Mononuclear cell (primary cell): ENCODE data around the gene NACA2. TPM values are rescaled to one million over a fixed set of nuclear protein-coding genes. Genes with fewer than 3 reads are reported as not detected.

Experiments
- H3K27me3 ChIP-seq: 2 replicates; pipeline ENCODE4 v1.6.0; 2011; ENCODE audit warnings: low read length, control low read depth; ENCODE audit not compliant: insufficient read depth
- H3K4me1 ChIP-seq: 2 replicates; pipeline ENCODE4 v1.5.1; 2011; ENCODE audit warnings: mild to moderate bottlenecking, low read length, control low read depth; ENCODE audit not compliant: insufficient read depth
- H3K4me3 ChIP-seq: 2 replicates; pipeline ENCODE4 v1.5.1; 2011; ENCODE audit warnings: mild to moderate bottlenecking, low read length, moderate library complexity
- H3K9me3 ChIP-seq: 2 replicates; pipeline ENCODE4 v1.5.1; 2011; ENCODE audit warnings: low read depth, mild to moderate bottlenecking, control low read depth, low read length
- total RNA-seq: library from RNA; depleted of rRNA; stranded (reverse); fragments of >200 nt; gene quantifications from one replicate; pipeline ENCODE4 v1.2.3, GENCODE V29; 2012

NACA2 gene
- total RNA-seq, 1 donor = 0.31 TPM

- Histone ChIP-seq H3K4me3 (no peak overlapping the region), H3K4me1 (no peaks in the 10 kb centered on the region)
These were observed 27.9 kb upstream of the NACA2 start for GRCh38 chr17:61618950-61619349.

GRCh38 chr17:61617330-61617729 lies 26.3 kb upstream of the NACA2 start:
- no peaks in the 10 kb centered on the region for H3K4me1 ChIP-seq
- H3K4me3 ChIP-seq = no peak overlapping the region
- H3K9me3 ChIP-seq = peaks cover 13% of the 10 kb centered on the region
- no peaks in the 10 kb centered on the region for H3K27me3 ChIP-seq

More at GRCh38 chr17:61618950-61619349, 27.9 kb upstream of the NACA2 start:
- H3K27me3 ChIP-seq = peaks cover 7% of the 10 kb centered on the region
- peaks cover 13% of the 10 kb centered on the region for H3K9me3 ChIP-seq

- H3K4me1 ChIP-seq = no peaks in the 10 kb centered on the region
- no peak overlapping the region for H3K4me3 ChIP-seq
- H3K9me3 ChIP-seq = peaks cover 13% of the 10 kb centered on the region
- H3K27me3 ChIP-seq = no peaks in the 10 kb centered on the region
These were observed 25.8 kb upstream of the NACA2 start for GRCh38 chr17:61616783-61617182.

- peaks cover 5% of the 10 kb centered on the region for H3K9me3 ChIP-seq
- H3K27me3 ChIP-seq = no peaks in the 10 kb centered on the region
- H3K4me3 ChIP-seq = no peak overlapping the region
- no peaks in the 10 kb centered on the region for H3K4me1 ChIP-seq
These were observed 23.2 kb upstream of the NACA2 start for GRCh38 chr17:61614219-61614618.

GRCh38 chr17:61611323-61611722 lies 20.3 kb upstream of the NACA2 start:
- Histone ChIP-seq H3K9me3 (no peaks in the 10 kb centered on the region), H3K4me1 (no peaks in the 10 kb centered on the region)

GRCh38 chr17:61605692-61606091 lies 14.7 kb upstream of the NACA2 start:
- no peak overlapping the region for H3K4me3 ChIP-seq
- H3K9me3 ChIP-seq = no peaks in the 10 kb centered on the region
- H3K27me3 ChIP-seq = no peaks in the 10 kb centered on the region
- H3K4me1 ChIP-seq = no peaks in the 10 kb centered on the region

More at GRCh38 chr17:61611323-61611722, 20.3 kb upstream of the NACA2 start:
- Histone ChIP-seq H3K27me3 (no peaks in the 10 kb centered on the region), H3K4me3 (no peak overlapping the region)

GRCh38 chr17:61601297-61601696 lies 10.3 kb upstream of the NACA2 start:
- Histone ChIP-seq H3K4me1 (no peaks in the 10 kb centered on the region), H3K27me3 (peaks cover 12% of the 10 kb centered on the region), H3K4me3 (no peak overlapping the region), H3K9me3 (no peaks in the 10 kb centered on the region)

- Histone ChIP-seq H3K4me3 (no peak overlapping the region), H3K9me3 (no peaks in the 10 kb centered on the region), H3K27me3 (peaks cover 15% of the 10 kb centered on the region), H3K4me1 (no peaks in the 10 kb centered on the region)
These were observed 9.6 kb upstream of the NACA2 start for GRCh38 chr17:61600621-61601020.

- Histone ChIP-seq H3K9me3 (no peaks in the 10 kb centered on the region), H3K4me1 (no peaks in the 10 kb centered on the region), H3K4me3 (no peak overlapping the region), H3K27me3 (peaks cover 20% of the 10 kb centered on the region)
These were observed 8.6 kb upstream of the NACA2 start for GRCh38 chr17:61599608-61600007.

- Histone ChIP-seq H3K27me3 (peaks cover 23% of the 10 kb centered on the region), H3K4me3 (no peak overlapping the region), H3K9me3 (no peaks in the 10 kb centered on the region), H3K4me1 (no peaks in the 10 kb centered on the region)
These were observed 7.0 kb upstream of the NACA2 start for GRCh38 chr17:61598014-61598413.

- no peaks in the 10 kb centered on the region for H3K9me3 ChIP-seq
- H3K4me3 ChIP-seq = no peak overlapping the region
- H3K4me1 ChIP-seq = no peaks in the 10 kb centered on the region
- H3K27me3 ChIP-seq = peaks cover 23% of the 10 kb centered on the region
These were observed 6.6 kb upstream of the NACA2 start for GRCh38 chr17:61597607-61598006.

GRCh38 chr17:61595418-61596186 lies 4.6 kb upstream of the NACA2 start:
- no peak overlapping the region for H3K4me3 ChIP-seq
- H3K4me1 ChIP-seq = no peaks in the 10 kb centered on the region
- H3K27me3 ChIP-seq = peaks cover 23% of the 10 kb centered on the region

GRCh38 chr17:61594294-61594825 lies 3.3 kb upstream of the NACA2 start:
- H3K9me3 ChIP-seq = no peaks in the 10 kb centered on the region
- peaks cover 23% of the 10 kb centered on the region for H3K27me3 ChIP-seq
- no peak overlapping the region for H3K4me3 ChIP-seq
- H3K4me1 ChIP-seq = no peaks in the 10 kb centered on the region

More at GRCh38 chr17:61595418-61596186, 4.6 kb upstream of the NACA2 start:
- no peaks in the 10 kb centered on the region for H3K9me3 ChIP-seq

GRCh38 chr17:61593426-61593825 lies 2.4 kb upstream of the NACA2 start:
- no peaks in the 10 kb centered on the region for H3K4me1 ChIP-seq
- H3K9me3 ChIP-seq = no peaks in the 10 kb centered on the region
- H3K27me3 ChIP-seq = peaks cover 23% of the 10 kb centered on the region
- H3K4me3 ChIP-seq = no peak overlapping the region

GRCh38 chr17:61591930-61592329 lies 911 bp upstream of the NACA2 start:
- Histone ChIP-seq H3K4me1 (no peaks in the 10 kb centered on the region), H3K9me3 (no peaks in the 10 kb centered on the region), H3K27me3 (peaks cover 15% of the 10 kb centered on the region), H3K4me3 (no peak overlapping the region)

GRCh38 chr17:61589990-61590389 lies 1.0 kb downstream of the NACA2 start:
- Histone ChIP-seq H3K4me1 (no peaks in the 10 kb centered on the region), H3K4me3 (no peak overlapping the region)

More at GRCh38 chr17:61589990-61590389, 1.0 kb downstream of the NACA2 start:
- Histone ChIP-seq H3K9me3 (no peaks in the 10 kb centered on the region), H3K27me3 (peaks cover 6% of the 10 kb centered on the region)
